Measurements from ENCODE around the gene SORBS1.

The SORBS1 gene

DNA sequence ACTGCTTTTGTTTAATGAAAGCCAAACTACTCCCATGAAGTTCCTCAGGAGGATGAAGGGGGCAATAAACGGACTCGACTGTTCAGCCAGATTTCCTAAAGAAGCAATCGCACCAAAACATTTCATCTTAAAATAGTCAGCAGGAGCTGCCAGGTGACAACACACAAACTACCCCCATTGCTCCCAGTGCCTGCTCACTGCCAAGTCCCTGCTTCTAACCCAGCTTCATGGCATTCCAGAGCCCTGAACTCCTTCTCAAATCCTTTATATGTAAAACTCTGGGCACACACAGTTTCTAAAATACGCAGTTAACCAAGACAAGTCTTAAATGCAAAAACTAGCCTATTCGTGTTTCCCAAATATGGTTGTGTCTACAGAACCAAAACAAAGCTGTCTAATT lies 110.0 kb downstream of the SORBS1 start:
- Histone ChIP-seq H3K36me3 (ENCODE audit: insufficient read depth) (no peaks in the 10 kb centered on the region), H3K4me1 (ENCODE audit: low read depth, poor library complexity, severe bottlenecking) (no peaks in the 10 kb centered on the region), H3K79me2 (ENCODE audit: insufficient read depth, low read depth) (no peaks in the 10 kb centered on the region), H3K4me2 (no peak overlapping the region), H4K20me1 (ENCODE audit: insufficient read depth) (no peaks in the 10 kb centered on the region), H2AFZ (ENCODE audit: low read depth) (no peak overlapping the region), H3K27me3 (ENCODE audit: insufficient read depth, low read depth) (no peaks in the 10 kb centered on the region), H3K9ac (no peak overlapping the region), H3K27ac (no peak overlapping the region), H3K4me3 (IDR thresholded peaks at IDR 0.05; ENCODE audit: insufficient read depth, low read depth, low read length) (no peak overlapping the region)
- TF ChIP-seq, protein P1, sequence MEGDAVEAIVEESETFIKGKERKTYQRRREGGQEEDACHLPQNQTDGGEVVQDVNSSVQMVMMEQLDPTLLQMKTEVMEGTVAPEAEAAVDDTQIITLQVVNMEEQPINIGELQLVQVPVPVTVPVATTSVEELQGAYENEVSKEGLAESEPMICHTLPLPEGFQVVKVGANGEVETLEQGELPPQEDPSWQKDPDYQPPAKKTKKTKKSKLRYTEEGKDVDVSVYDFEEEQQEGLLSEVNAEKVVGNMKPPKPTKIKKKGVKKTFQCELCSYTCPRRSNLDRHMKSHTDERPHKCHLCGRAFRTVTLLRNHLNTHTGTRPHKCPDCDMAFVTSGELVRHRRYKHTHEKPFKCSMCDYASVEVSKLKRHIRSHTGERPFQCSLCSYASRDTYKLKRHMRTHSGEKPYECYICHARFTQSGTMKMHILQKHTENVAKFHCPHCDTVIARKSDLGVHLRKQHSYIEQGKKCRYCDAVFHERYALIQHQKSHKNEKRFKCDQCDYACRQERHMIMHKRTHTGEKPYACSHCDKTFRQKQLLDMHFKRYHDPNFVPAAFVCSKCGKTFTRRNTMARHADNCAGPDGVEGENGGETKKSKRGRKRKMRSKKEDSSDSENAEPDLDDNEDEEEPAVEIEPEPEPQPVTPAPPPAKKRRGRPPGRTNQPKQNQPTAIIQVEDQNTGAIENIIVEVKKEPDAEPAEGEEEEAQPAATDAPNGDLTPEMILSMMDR (conservative IDR thresholded peaks at IDR 0.05; ENCODE audit: low read depth, low read length) = no peak

- H3K79me2 ChIP-seq (ENCODE audit: insufficient read depth, low read depth) = no peaks in the 10 kb centered on the region
- no peak overlapping the region for H3K4me3 ChIP-seq (IDR thresholded peaks at IDR 0.05; ENCODE audit: insufficient read depth, low read depth, low read length)
- no peaks in the 10 kb centered on the region for H3K4me1 ChIP-seq (ENCODE audit: low read depth, poor library complexity, severe bottlenecking)
- no peak overlapping the region for H3K4me2 ChIP-seq
- H3K27ac ChIP-seq = no peak overlapping the region
- no peaks in the 10 kb centered on the region for H3K27me3 ChIP-seq (ENCODE audit: insufficient read depth, low read depth)
- H3K36me3 ChIP-seq (ENCODE audit: insufficient read depth) = no peaks in the 10 kb centered on the region
- TF ChIP-seq, protein P1 (conservative IDR thresholded peaks at IDR 0.05; ENCODE audit: low read depth, low read length) = no peak
- no peak overlapping the region for H3K9ac ChIP-seq
- no peak overlapping the region for H2AFZ ChIP-seq (ENCODE audit: low read depth)
- no peaks in the 10 kb centered on the region for H4K20me1 ChIP-seq (ENCODE audit: insufficient read depth)
Measured at GRCh38 chr10:95450188-95450587, 111.0 kb downstream of the SORBS1 start.

- TF ChIP-seq, protein P1 (conservative IDR thresholded peaks at IDR 0.05; ENCODE audit: low read depth, low read length) = no peak
- H3K4me1 ChIP-seq (ENCODE audit: low read depth, poor library complexity, severe bottlenecking) = no peaks in the 10 kb centered on the region
- H3K36me3 ChIP-seq (ENCODE audit: insufficient read depth) = no peaks in the 10 kb centered on the region
Measured at GRCh38 chr10:95447685-95448084, 113.5 kb downstream of the SORBS1 start.

GRCh38 chr10:95445837-95446486 lies 115.2 kb downstream of the SORBS1 start:
- Histone ChIP-seq H3K4me2 (peak overlapping the region; percentile 10; the same call in 1 of the 2 replicates), H3K36me3 (ENCODE audit: insufficient read depth) (no peaks in the 10 kb centered on the region), H3K79me2 (ENCODE audit: insufficient read depth, low read depth) (no peaks in the 10 kb centered on the region), H3K27ac (no peak overlapping the region), H2AFZ (ENCODE audit: low read depth) (no peak overlapping the region), H3K27me3 (ENCODE audit: insufficient read depth, low read depth) (peaks cover 18% of the 10 kb centered on the region), H3K9ac (no peak overlapping the region), H4K20me1 (ENCODE audit: insufficient read depth) (no peaks in the 10 kb centered on the region), H3K4me1 (ENCODE audit: low read depth, poor library complexity, severe bottlenecking) (peaks cover 12% of the 10 kb centered on the region), H3K4me3 (IDR thresholded peaks at IDR 0.05; ENCODE audit: insufficient read depth, low read depth, low read length) (no peak overlapping the region)
- TF ChIP-seq, protein P1 (conservative IDR thresholded peaks at IDR 0.05; ENCODE audit: low read depth, low read length) = peak; percentile 93

More at GRCh38 chr10:95447685-95448084, 113.5 kb downstream of the SORBS1 start:
- no peak overlapping the region for H3K27ac ChIP-seq
- no peak overlapping the region for H3K9ac ChIP-seq
- H3K4me2 ChIP-seq = no peak overlapping the region
- no peak overlapping the region for H3K4me3 ChIP-seq (IDR thresholded peaks at IDR 0.05; ENCODE audit: insufficient read depth, low read depth, low read length)
- H3K79me2 ChIP-seq (ENCODE audit: insufficient read depth, low read depth) = no peaks in the 10 kb centered on the region
- no peak overlapping the region for H2AFZ ChIP-seq (ENCODE audit: low read depth)
- H3K27me3 ChIP-seq (ENCODE audit: insufficient read depth, low read depth) = peaks cover 12% of the 10 kb centered on the region
- H4K20me1 ChIP-seq (ENCODE audit: insufficient read depth) = no peaks in the 10 kb centered on the region

Data from KMS-11 (cell line).